Kidney epithelial cell (primary cell): ENCODE measurements around the gene TMED10. TPM values are rescaled to one million over a fixed set of nuclear protein-coding genes. Genes with fewer than 3 reads are reported as not detected.

Source experiments
- DNase-seq: peaks from one replicate; pipeline ENCODE4 v3.0.0-alpha.2; 2010; ENCODE audit warnings: low read depth
- H3K27me3 ChIP-seq: 2 replicates; pipeline ENCODE4 v1.6.0; 2011; ENCODE audit warnings: low read length; ENCODE audit not compliant: control insufficient read depth, insufficient read depth
- H3K36me3 ChIP-seq: 2 replicates; pipeline ENCODE4 v1.5.1; 2011; ENCODE audit warnings: low read length; ENCODE audit not compliant: control insufficient read depth, insufficient read depth
- H3K4me3 ChIP-seq: 2 replicates; pipeline ENCODE4 v1.5.1; 2011; ENCODE audit warnings: low read depth, mild to moderate bottlenecking, control low read depth, low read length
- total RNA-seq: library from RNA; depleted of rRNA; stranded (reverse); fragments of >200 nt; gene quantifications from 2 replicates; pipeline ENCODE4 v1.2.3, GENCODE V29; 2015
- TF ChIP-seq, protein P1 (sequence below): IDR thresholded peaks from 2 replicates; pipeline ENCODE4 v1.5.1; 2011; ENCODE audit warnings: mild to moderate bottlenecking, moderate library complexity, low read length, control low read depth, inconsistent platforms; ENCODE audit not compliant: insufficient read depth, poor library complexity, severe bottlenecking

TMED10 gene
- total RNA-seq, 1 donor from 2014 or later: 309 TPM

DNA sequence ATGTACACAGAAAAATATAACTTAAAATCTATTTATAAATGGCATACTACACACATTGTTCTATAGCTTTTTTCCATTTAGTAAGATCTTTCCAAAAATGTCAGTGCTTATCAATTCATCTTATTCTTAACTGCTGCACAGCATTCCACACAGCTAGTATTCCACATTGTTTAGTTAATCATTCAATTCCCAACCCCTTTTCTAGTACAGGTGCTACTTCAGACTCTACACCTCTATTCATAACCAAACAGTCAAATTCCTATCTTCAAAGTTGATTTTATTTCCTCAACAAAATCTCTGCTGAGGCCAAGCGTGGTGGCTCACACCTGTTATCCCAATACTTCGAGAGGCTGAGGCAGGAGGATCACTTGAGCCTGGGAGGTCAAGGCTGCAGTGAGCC lies 37.2 kb downstream of the TMED10 start:
- no peak for DNase-seq
- Histone ChIP-seq H3K27me3 (no peaks in the 10 kb centered on the region), H3K36me3 (peaks cover 1% of the 10 kb centered on the region), H3K4me3 (no peak overlapping the region)
- TF ChIP-seq, protein P1, sequence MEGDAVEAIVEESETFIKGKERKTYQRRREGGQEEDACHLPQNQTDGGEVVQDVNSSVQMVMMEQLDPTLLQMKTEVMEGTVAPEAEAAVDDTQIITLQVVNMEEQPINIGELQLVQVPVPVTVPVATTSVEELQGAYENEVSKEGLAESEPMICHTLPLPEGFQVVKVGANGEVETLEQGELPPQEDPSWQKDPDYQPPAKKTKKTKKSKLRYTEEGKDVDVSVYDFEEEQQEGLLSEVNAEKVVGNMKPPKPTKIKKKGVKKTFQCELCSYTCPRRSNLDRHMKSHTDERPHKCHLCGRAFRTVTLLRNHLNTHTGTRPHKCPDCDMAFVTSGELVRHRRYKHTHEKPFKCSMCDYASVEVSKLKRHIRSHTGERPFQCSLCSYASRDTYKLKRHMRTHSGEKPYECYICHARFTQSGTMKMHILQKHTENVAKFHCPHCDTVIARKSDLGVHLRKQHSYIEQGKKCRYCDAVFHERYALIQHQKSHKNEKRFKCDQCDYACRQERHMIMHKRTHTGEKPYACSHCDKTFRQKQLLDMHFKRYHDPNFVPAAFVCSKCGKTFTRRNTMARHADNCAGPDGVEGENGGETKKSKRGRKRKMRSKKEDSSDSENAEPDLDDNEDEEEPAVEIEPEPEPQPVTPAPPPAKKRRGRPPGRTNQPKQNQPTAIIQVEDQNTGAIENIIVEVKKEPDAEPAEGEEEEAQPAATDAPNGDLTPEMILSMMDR: no peak

DNA sequence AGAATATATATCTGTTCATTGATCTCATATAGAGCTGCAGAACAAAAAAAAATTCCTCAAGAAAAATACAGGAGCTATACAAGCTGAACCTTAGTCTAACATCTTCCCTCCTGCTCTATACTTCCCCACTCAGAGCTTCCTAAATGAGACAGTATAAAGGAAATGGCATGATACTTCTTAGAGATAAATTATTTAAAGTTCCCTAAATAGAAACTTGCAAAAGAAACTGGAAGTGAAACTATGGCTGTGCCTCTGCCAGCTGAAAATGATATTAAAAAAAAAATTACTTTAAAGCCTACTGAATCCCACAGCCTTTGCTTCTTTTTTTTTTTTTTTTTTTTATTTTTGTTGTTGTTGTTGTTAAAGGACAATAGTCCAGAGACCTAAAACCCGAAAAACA lies 37.9 kb downstream of the TMED10 start:
- no peaks in the 10 kb centered on the region for H3K27me3 ChIP-seq
- TF ChIP-seq, protein P1: no peak
- peaks cover 3% of the 10 kb centered on the region for H3K36me3 ChIP-seq
- no peak for DNase-seq
- H3K4me3 ChIP-seq: no peak overlapping the region

DNA sequence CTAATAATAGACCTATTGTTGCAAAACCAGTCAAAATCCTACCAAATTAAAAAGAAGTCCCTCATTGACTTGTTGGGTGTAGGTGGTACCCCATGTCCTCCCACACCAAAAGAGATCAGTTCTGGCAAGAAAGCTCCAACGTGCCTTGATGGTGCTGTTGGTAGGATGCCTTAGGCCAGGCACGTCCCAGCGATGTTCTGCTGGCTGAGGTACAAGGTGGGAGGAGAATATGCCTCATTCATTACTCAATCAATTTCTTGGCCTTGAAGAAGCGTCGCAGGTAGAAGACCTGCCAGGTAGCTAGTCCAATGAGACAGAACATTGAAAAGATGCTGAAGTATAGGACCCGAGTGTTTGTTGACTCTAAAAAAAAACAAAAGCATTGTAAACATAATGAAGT lies 41.8 kb downstream of the TMED10 start:
- Histone ChIP-seq H3K36me3 (peaks cover 3% of the 10 kb centered on the region), H3K27me3 (no peaks in the 10 kb centered on the region), H3K4me3 (no peak overlapping the region)
- no peak for DNase-seq
- TF ChIP-seq, protein P1: no peak

DNA sequence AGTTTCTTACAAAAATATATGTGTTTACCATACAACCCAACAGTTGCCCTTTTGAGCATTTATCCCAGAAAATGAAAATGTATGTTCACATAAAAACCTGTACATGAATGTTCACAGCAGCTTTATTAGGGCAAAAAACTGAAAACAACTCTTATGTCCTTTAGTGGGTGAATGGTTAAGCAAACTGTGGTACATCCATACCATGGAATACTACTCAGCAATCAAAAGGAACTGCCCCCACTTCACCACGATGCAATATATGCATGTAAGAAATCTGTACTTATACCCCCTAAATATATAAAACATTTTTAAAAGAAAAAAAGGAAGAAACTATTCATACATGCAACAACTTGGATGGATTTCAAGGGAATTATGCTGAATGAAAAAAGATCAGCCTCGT lies 42.8 kb downstream of the TMED10 start:
- H3K36me3 ChIP-seq: peaks cover 3% of the 10 kb centered on the region
- no peaks in the 10 kb centered on the region for H3K27me3 ChIP-seq
- no peak for DNase-seq
- no peak overlapping the region for H3K4me3 ChIP-seq
- TF ChIP-seq, protein P1: no peak

DNA sequence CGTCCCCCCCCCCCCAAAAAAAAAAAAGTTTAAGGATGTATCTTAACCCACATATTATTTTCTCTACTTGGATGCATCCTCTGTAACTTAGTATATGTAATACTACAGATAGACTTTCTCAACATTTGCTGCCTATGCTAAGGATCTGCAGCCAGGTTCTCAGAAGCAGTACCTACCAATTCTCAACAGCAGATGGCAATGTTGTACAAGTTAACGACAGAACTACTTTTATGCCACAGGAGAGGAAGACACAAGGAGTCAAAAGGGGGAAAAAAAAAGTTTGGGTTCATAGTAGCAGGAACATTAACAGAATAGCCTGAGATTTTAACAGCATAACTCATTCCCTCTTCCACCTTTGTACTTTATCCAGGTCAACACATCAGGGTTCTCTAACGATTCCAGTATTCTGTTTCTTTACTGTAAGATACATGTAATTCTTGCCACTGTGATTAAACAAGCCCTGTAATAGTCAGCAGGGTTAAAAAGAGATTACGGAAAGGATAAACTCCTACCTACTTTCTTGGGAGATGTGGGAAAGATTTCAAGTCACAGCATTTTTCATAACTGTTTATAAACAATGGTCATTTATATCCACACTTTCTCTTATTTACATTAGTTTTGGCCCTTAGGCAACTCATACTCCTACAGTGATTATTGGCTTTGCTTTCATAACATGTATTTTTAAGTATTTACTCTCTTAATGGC lies 43.9 kb downstream of the TMED10 start:
- TF ChIP-seq, protein P1: peak; percentile 56
- no peak for DNase-seq
- Histone ChIP-seq H3K4me3 (no peak overlapping the region), H3K36me3 (peaks cover 3% of the 10 kb centered on the region), H3K27me3 (no peaks in the 10 kb centered on the region)

DNA sequence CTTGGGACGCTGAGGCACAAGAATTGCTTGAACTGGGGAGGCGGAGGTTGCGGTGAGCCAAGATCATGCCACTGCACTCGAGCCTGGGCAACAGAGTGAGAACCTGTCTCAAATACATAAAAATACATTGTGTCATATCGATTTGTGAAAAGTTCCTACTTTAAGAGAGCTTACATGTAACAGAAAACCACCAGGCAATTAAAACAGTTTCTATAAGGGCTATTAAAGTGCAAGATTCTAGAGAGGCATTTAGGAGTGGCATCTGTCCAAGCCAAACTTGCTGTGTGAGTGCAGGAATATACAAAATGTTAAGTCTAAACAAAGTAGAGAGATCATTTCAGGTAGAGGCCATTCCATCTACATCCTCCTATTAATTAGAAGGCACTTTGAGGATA lies 47.8 kb downstream of the TMED10 start:
- Histone ChIP-seq H3K4me3 (no peak overlapping the region), H3K27me3 (no peaks in the 10 kb centered on the region), H3K36me3 (no peaks in the 10 kb centered on the region)
- DNase-seq: no peak
- TF ChIP-seq, protein P1: no peak
